SK-N-MC (cell line): Measurements from ENCODE around the gene FKBP14.
A peak's percentile ranks its signal among the peaks of the same experiment; 100 is the strongest.

ENCODE experiments used
- DNase-seq: peaks from one replicate; pipeline ENCODE4 v3.0.0-alpha.2; 2011; ENCODE audit warnings: low read depth, low spot score
- H3K27ac ChIP-seq: fragments of 200-600 bp; sonication (generic); 2 replicates; pipeline ENCODE4 v1.5.1; 2016; ENCODE audit warnings: mixed run types
- H3K36me3 ChIP-seq: fragments of 200-600 bp; sonication (generic); 2 replicates; pipeline ENCODE4 v1.6.1; 2017; ENCODE audit warnings: antibody characterized with exemption, low read length, mixed read lengths; ENCODE audit not compliant: insufficient read depth
- H3K4me3 ChIP-seq: fragments of 200-600 bp; sonication (generic); 2 replicates; pipeline ENCODE4 v1.5.1; 2016
- H3K9ac ChIP-seq: fragments of 200-600 bp; sonication (generic); 2 replicates; pipeline ENCODE4 v1.8.0; 2017; ENCODE audit warnings: mixed run types, mixed read lengths; ENCODE audit not compliant: insufficient read length
- H3K9me3 ChIP-seq: fragments of 200-600 bp; sonication (generic); 2 replicates; pipeline ENCODE4 v1.6.1; 2017; ENCODE audit warnings: low read depth, mild to moderate bottlenecking, antibody characterized with exemption, low read length, moderate library complexity, mixed read lengths
- EZH2 ChIP-seq: fragments of 200-600 bp; sonication (generic); IDR thresholded peaks from one replicate; pipeline ENCODE4 v1.6.1; 2017; ENCODE audit warnings: antibody characterized with exemption
- FOXP2 ChIP-seq: optimal IDR thresholded peaks from 2 replicates; pipeline ENCODE3; 2011; ENCODE audit warnings: mild to moderate bottlenecking, moderate library complexity; ENCODE audit not compliant: insufficient read depth; ENCODE audit errors: extremely low read length, control extremely low read depth
- POLR2AphosphoS5 ChIP-seq: IDR thresholded peaks from 2 replicates; pipeline ENCODE4 v1.6.1; 2012; ENCODE audit warnings: mild to moderate bottlenecking, low read depth, low read length, borderline replicate concordance

Gene FKBP14

GRCh38 chr7:30040938-30041337 lies 14.4 kb upstream of the FKBP14 start:
- no peaks in the 10 kb centered on the region for H3K9me3 ChIP-seq
- H3K36me3 ChIP-seq, result no peaks in the 10 kb centered on the region; the same call in 1 of the 2 replicates
- no peak overlapping the region for H3K4me3 ChIP-seq
- no peak overlapping the region for H3K27ac ChIP-seq
- H3K9ac ChIP-seq, result no peak overlapping the region
- TF ChIP-seq POLR2AphosphoS5, result no peak
- no peak for TF ChIP-seq FOXP2
- no peak for TF ChIP-seq EZH2
- no peak for DNase-seq

GRCh38 chr7:30038196-30038980 lies 11.9 kb upstream of the FKBP14 start:
- Histone ChIP-seq H3K9me3 (no peaks in the 10 kb centered on the region), H3K4me3 (peak overlapping the region; percentile 16), H3K27ac (peak overlapping the region; percentile 42; the same call in 1 of the 2 replicates), H3K9ac (no peak overlapping the region), H3K36me3 (no peaks in the 10 kb centered on the region)
- no peak for DNase-seq
- TF ChIP-seq POLR2AphosphoS5 (no peak), FOXP2 (no peak), EZH2 (no peak)

- Histone ChIP-seq H3K9me3 (no peaks in the 10 kb centered on the region), H3K4me3 (no peak overlapping the region), H3K9ac (no peak overlapping the region), H3K27ac (no peak overlapping the region), H3K36me3 (no peaks in the 10 kb centered on the region)
- TF ChIP-seq POLR2AphosphoS5 (no peak), FOXP2 (no peak), EZH2 (no peak)
- DNase-seq, result no peak
These were observed 9.7 kb upstream of the FKBP14 start for GRCh38 chr7:30036220-30036619.

- Histone ChIP-seq H3K9ac (no peak overlapping the region), H3K36me3 (no peaks in the 10 kb centered on the region), H3K27ac (no peak overlapping the region), H3K9me3 (no peaks in the 10 kb centered on the region), H3K4me3 (no peak overlapping the region)
- TF ChIP-seq POLR2AphosphoS5 (no peak), EZH2 (no peak), FOXP2 (no peak)
- DNase-seq, result no peak
These were observed 8.0 kb upstream of the FKBP14 start for GRCh38 chr7:30034501-30034900.

- no peak overlapping the region for H3K27ac ChIP-seq
- H3K9me3 ChIP-seq, result no peaks in the 10 kb centered on the region
- H3K36me3 ChIP-seq, result no peaks in the 10 kb centered on the region
- H3K9ac ChIP-seq, result no peak overlapping the region
- TF ChIP-seq FOXP2 (no peak), EZH2 (no peak)
- no peak for DNase-seq
- H3K4me3 ChIP-seq, result no peak overlapping the region
These were observed 6.0 kb upstream of the FKBP14 start for GRCh38 chr7:30032310-30033125.

GRCh38 chr7:30029696-30030095 lies 3.2 kb upstream of the FKBP14 start:
- H3K9me3 ChIP-seq, result no peaks in the 10 kb centered on the region
- no peak for DNase-seq
- no peak for TF ChIP-seq EZH2
- no peak for TF ChIP-seq POLR2AphosphoS5
- no peak for TF ChIP-seq FOXP2
- H3K4me3 ChIP-seq, result peak overlapping the region; percentile 95
- peak overlapping the region; percentile 74 for H3K9ac ChIP-seq
- H3K27ac ChIP-seq, result 0 out of 2 replicates have a peak overlapping the region, but pooled peaks have one; percentile 5
- H3K36me3 ChIP-seq, result no peaks in the 10 kb centered on the region

- peak overlapping the region; percentile 5; the same call in 1 of the 2 replicates for H3K27ac ChIP-seq
- H3K9ac ChIP-seq, result peak overlapping the region; percentile 74
- H3K4me3 ChIP-seq, result peak overlapping the region; percentile 95
- no peak for TF ChIP-seq EZH2
- TF ChIP-seq POLR2AphosphoS5, result no peak
- TF ChIP-seq FOXP2, result no peak
- no peaks in the 10 kb centered on the region for H3K36me3 ChIP-seq
- no peak for DNase-seq
- H3K9me3 ChIP-seq, result no peaks in the 10 kb centered on the region
These were observed 2.5 kb upstream of the FKBP14 start for GRCh38 chr7:30028749-30029635.

- H3K9ac ChIP-seq, result peak within 1 kb of the TSS; percentile 74
- H3K9me3 ChIP-seq, result no peaks in the 10 kb centered on the region
- peak within 1 kb of the TSS; percentile 95 for H3K4me3 ChIP-seq
- DNase-seq, result no peak
- peak within 1 kb of the TSS; percentile 83 for H3K27ac ChIP-seq
- H3K36me3 ChIP-seq, result no peaks in the 10 kb centered on the region
- TF ChIP-seq EZH2 (no peak), POLR2AphosphoS5 (peak; percentile 76)
These were observed 1.8 kb upstream of the FKBP14 start, which contains the start of gene PLEKHA8 for GRCh38 chr7:30028216-30028748. PLEKHA8 (plus strand) TSS chr7:30028412; CDS start chr7:30028763, 351 bp downstream.
